HEK293T (cell line): Measurements from ENCODE around the gene RPL41.

Experiments used
- BHLHE40 ChIP-seq: fragments of 450-650 bp; IDR thresholded peaks from 2 replicates; pipeline ENCODE4 v1.6.1; 2016; ENCODE audit warnings: mild to moderate bottlenecking, moderate library complexity, borderline replicate concordance
- CTBP1 ChIP-seq: fragments of 450-650 bp; IDR thresholded peaks from 2 replicates; pipeline ENCODE4 v1.6.1; 2016; ENCODE audit warnings: borderline replicate concordance
- ELF4 ChIP-seq: fragments of 450-650 bp; IDR thresholded peaks from 2 replicates; pipeline ENCODE4 v1.6.1; 2017; ENCODE audit warnings: antibody characterized with exemption
- HDGF ChIP-seq: fragments of 450-650 bp; IDR thresholded peaks from 2 replicates; pipeline ENCODE4 v1.6.1; 2017; ENCODE audit warnings: antibody characterized with exemption, borderline replicate concordance
- NFRKB ChIP-seq: fragments of 450-650 bp; IDR thresholded peaks from 2 replicates; pipeline ENCODE4 v1.6.1; 2016; ENCODE audit warnings: mild to moderate bottlenecking, moderate library complexity
- SUZ12 ChIP-seq: fragments of 450-650 bp; IDR thresholded peaks from 2 replicates; pipeline ENCODE4 v1.6.1; 2016; ENCODE audit warnings: mild to moderate bottlenecking
- TARDBP ChIP-seq: fragments of 450-650 bp; IDR thresholded peaks from 2 replicates; pipeline ENCODE4 v1.6.1; 2016

- TF ChIP-seq BHLHE40 (no peak), ELF4 (no peak), SUZ12 (no peak), TARDBP (no peak), NFRKB (no peak), CTBP1 (no peak), HDGF (no peak)
These were observed 42.6 kb downstream of the RPL41 start for GRCh38 chr12:56158926-56159461.
